Neural cell (in vitro differentiated cells): Measurements from ENCODE around the gene IFNA8. TPM values are rescaled to one million over a fixed set of nuclear protein-coding genes. Genes with fewer than 3 reads are reported as not detected.
"Not testable (repeated sequence)": the region's sequence is repeated elsewhere in the genome, so short reads cannot be mapped to it uniquely, and the experiment has no call there.

ENCODE experiments used
- H2AFZ ChIP-seq: fragments of 200-600, 300-800 bp; sonication (generic), shearing (Covaris generic); 2 replicates; pipeline ENCODE4 v1.6.0; 2014; ENCODE audit warnings: low read depth, mild to moderate bottlenecking, antibody characterized with exemption, low read length, moderate library complexity
- H3F3A ChIP-seq: fragments of 200-600 bp; shearing (Covaris generic); 2 replicates; pipeline ENCODE4 v1.6.1; 2016; ENCODE audit warnings: mild to moderate bottlenecking, moderate library complexity, mixed read lengths, antibody characterized with exemption, low read length; ENCODE audit not compliant: insufficient read depth, poor library complexity, severe bottlenecking
- H3K27ac ChIP-seq: fragments of 200-600, 300-800 bp; sonication (generic), shearing (Covaris generic); 2 replicates; pipeline ENCODE4 v1.5.1; 2014; ENCODE audit warnings: mild to moderate bottlenecking, low read length, moderate library complexity
- H3K27me3 ChIP-seq: fragments of 300-800, 200-600 bp; sonication (generic), shearing (Covaris generic); 2 replicates; pipeline ENCODE4 v1.6.0; 2014; ENCODE audit warnings: mild to moderate bottlenecking, low read depth, low read length, moderate library complexity; ENCODE audit not compliant: insufficient read depth
- H3K36me3 ChIP-seq: fragments of 300-800, 200-600 bp; sonication (generic), shearing (Covaris generic); 2 replicates; pipeline ENCODE4 v1.5.1; 2014; ENCODE audit warnings: mild to moderate bottlenecking, antibody characterized with exemption, low read length, moderate library complexity; ENCODE audit not compliant: insufficient read depth
- H3K4me2 ChIP-seq: fragments of 300-800, 200-600 bp; sonication (generic), shearing (Covaris generic); 2 replicates; pipeline ENCODE4 v1.6.0; 2014; ENCODE audit warnings: mild to moderate bottlenecking, low read length
- H3K4me3 ChIP-seq: fragments of 300-800, 200-600 bp; sonication (generic), shearing (Covaris generic); 2 replicates; pipeline ENCODE4 v1.5.1; 2014; ENCODE audit warnings: mild to moderate bottlenecking, low read length, moderate library complexity
- H3K79me2 ChIP-seq: fragments of 200-600 bp; shearing (Covaris generic); replicated peaks from 2 replicates; pipeline ENCODE4 v1.6.0; 2014; ENCODE audit warnings: mild to moderate bottlenecking, low read length, moderate library complexity; ENCODE audit not compliant: insufficient read depth
- H3K9ac ChIP-seq: fragments of 300-800, 200-600 bp; sonication (generic), shearing (Covaris generic); 2 replicates; pipeline ENCODE4 v1.6.1; 2016; ENCODE audit warnings: mild to moderate bottlenecking, low read length, mixed read lengths
- H3K9me2 ChIP-seq: fragments of 200-600 bp; shearing (Covaris generic); 2 replicates; pipeline ENCODE4 v1.6.1; 2016; ENCODE audit warnings: mild to moderate bottlenecking, low read length, mixed read lengths; ENCODE audit not compliant: insufficient read depth
- H3K9me3 ChIP-seq: fragments of 200-600, 300-800 bp; sonication (generic), shearing (Covaris generic); 2 replicates; pipeline ENCODE4 v1.6.1; 2016; ENCODE audit warnings: mild to moderate bottlenecking, mixed run types, low read length, moderate library complexity, mixed read lengths
- H4K20me1 ChIP-seq: fragments of 200-600 bp; shearing (Covaris generic); 2 replicates; pipeline ENCODE4 v1.6.1; 2016; ENCODE audit warnings: mild to moderate bottlenecking, mixed run types; ENCODE audit not compliant: insufficient read depth
- EP300 ChIP-seq: fragments of 450-650 bp; conservative IDR thresholded peaks from 2 replicates; pipeline ENCODE4 v1.6.1; 2014; ENCODE audit warnings: antibody characterized with exemption, mild to moderate bottlenecking, moderate library complexity; ENCODE audit not compliant: poor library complexity, severe bottlenecking
- EZH2 ChIP-seq: fragments of 200-600, 300-800 bp; shearing (Covaris generic), sonication (generic); IDR thresholded peaks from 2 replicates; pipeline ENCODE4 v1.6.1; 2014; ENCODE audit warnings: antibody characterized with exemption, low read length, borderline replicate concordance, mild to moderate bottlenecking; ENCODE audit not compliant: insufficient read depth, poor library complexity, severe bottlenecking
- MXI1 ChIP-seq: fragments of 450-650 bp; conservative IDR thresholded peaks from 2 replicates; pipeline ENCODE4 v1.6.1; 2014; ENCODE audit warnings: antibody characterized with exemption, mild to moderate bottlenecking; ENCODE audit not compliant: poor library complexity, severe bottlenecking
- POLR2AphosphoS5 ChIP-seq: IDR thresholded peaks from 2 replicates; pipeline ENCODE4 v1.6.1; 2012
- RAD21 ChIP-seq: fragments of 450-650 bp; conservative IDR thresholded peaks from 2 replicates; pipeline ENCODE4 v1.6.1; 2014; ENCODE audit warnings: antibody characterized with exemption, mild to moderate bottlenecking, moderate library complexity
- SMC3 ChIP-seq: fragments of 450-650 bp; conservative IDR thresholded peaks from 2 replicates; pipeline ENCODE4 v1.6.1; 2014; ENCODE audit warnings: antibody characterized with exemption, mild to moderate bottlenecking, moderate library complexity; ENCODE audit not compliant: poor library complexity
- TAF1 ChIP-seq: IDR thresholded peaks from 2 replicates; pipeline ENCODE4 v1.6.1; 2012; ENCODE audit warnings: low read depth
- polyA plus RNA-seq: library from polyadenylated mRNA; depleted of rRNA; stranded (reverse); fragments of >200 nt; gene quantifications from 2 replicates; pipeline ENCODE4 v1.2.3, GENCODE V29; 2014
- TF ChIP-seq, protein P1 (sequence below): fragments of 450-650 bp; IDR thresholded peaks from 2 replicates; pipeline ENCODE4 v1.5.1; 2014; ENCODE audit warnings: antibody characterized with exemption, mild to moderate bottlenecking, moderate library complexity; ENCODE audit not compliant: poor library complexity, severe bottlenecking
- TF ChIP-seq, protein P2 (sequence below): IDR thresholded peaks from 2 replicates; pipeline ENCODE4 v1.6.1; 2012; ENCODE audit warnings: borderline replicate concordance

The IFNA8 gene
- polyA plus RNA-seq, 1 donor from 2014 or later: not detected

GRCh38 chr9:21434202-21435014 is 25.5 kb downstream of the IFNA8 start:
- H4K20me1 ChIP-seq: no peaks in the 10 kb centered on the region
- no peaks in the 10 kb centered on the region for H3K27me3 ChIP-seq
- H3K9me2 ChIP-seq: no peaks in the 10 kb centered on the region
- H3K9ac ChIP-seq: no peak overlapping the region
- H3K36me3 ChIP-seq: no peaks in the 10 kb centered on the region
- H3K79me2 ChIP-seq: no peaks in the 10 kb centered on the region
- no peak overlapping the region for H3K4me3 ChIP-seq
- no peak for TF ChIP-seq MXI1
- no peak for TF ChIP-seq EP300
- TF ChIP-seq, protein P1, sequence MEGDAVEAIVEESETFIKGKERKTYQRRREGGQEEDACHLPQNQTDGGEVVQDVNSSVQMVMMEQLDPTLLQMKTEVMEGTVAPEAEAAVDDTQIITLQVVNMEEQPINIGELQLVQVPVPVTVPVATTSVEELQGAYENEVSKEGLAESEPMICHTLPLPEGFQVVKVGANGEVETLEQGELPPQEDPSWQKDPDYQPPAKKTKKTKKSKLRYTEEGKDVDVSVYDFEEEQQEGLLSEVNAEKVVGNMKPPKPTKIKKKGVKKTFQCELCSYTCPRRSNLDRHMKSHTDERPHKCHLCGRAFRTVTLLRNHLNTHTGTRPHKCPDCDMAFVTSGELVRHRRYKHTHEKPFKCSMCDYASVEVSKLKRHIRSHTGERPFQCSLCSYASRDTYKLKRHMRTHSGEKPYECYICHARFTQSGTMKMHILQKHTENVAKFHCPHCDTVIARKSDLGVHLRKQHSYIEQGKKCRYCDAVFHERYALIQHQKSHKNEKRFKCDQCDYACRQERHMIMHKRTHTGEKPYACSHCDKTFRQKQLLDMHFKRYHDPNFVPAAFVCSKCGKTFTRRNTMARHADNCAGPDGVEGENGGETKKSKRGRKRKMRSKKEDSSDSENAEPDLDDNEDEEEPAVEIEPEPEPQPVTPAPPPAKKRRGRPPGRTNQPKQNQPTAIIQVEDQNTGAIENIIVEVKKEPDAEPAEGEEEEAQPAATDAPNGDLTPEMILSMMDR: no peak
- TF ChIP-seq RAD21: no peak
- TF ChIP-seq TAF1: no peak
- TF ChIP-seq SMC3: no peak
- TF ChIP-seq, protein P2, sequence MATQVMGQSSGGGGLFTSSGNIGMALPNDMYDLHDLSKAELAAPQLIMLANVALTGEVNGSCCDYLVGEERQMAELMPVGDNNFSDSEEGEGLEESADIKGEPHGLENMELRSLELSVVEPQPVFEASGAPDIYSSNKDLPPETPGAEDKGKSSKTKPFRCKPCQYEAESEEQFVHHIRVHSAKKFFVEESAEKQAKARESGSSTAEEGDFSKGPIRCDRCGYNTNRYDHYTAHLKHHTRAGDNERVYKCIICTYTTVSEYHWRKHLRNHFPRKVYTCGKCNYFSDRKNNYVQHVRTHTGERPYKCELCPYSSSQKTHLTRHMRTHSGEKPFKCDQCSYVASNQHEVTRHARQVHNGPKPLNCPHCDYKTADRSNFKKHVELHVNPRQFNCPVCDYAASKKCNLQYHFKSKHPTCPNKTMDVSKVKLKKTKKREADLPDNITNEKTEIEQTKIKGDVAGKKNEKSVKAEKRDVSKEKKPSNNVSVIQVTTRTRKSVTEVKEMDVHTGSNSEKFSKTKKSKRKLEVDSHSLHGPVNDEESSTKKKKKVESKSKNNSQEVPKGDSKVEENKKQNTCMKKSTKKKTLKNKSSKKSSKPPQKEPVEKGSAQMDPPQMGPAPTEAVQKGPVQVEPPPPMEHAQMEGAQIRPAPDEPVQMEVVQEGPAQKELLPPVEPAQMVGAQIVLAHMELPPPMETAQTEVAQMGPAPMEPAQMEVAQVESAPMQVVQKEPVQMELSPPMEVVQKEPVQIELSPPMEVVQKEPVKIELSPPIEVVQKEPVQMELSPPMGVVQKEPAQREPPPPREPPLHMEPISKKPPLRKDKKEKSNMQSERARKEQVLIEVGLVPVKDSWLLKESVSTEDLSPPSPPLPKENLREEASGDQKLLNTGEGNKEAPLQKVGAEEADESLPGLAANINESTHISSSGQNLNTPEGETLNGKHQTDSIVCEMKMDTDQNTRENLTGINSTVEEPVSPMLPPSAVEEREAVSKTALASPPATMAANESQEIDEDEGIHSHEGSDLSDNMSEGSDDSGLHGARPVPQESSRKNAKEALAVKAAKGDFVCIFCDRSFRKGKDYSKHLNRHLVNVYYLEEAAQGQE: no peak
- TF ChIP-seq EZH2: no peak
- no peaks in the 10 kb centered on the region for H3F3A ChIP-seq
- no peak overlapping the region for H3K4me2 ChIP-seq
- H3K27ac ChIP-seq: no peak overlapping the region
- H2AFZ ChIP-seq: no peak overlapping the region
- H3K9me3 ChIP-seq: no peaks in the 10 kb centered on the region

- H3K4me3 ChIP-seq, H3K9me3 ChIP-seq, H3K27me3 ChIP-seq, H3K9me2 ChIP-seq, H3K4me2 ChIP-seq, H3K9ac ChIP-seq, H3K79me2 ChIP-seq, H3F3A ChIP-seq, H3K27ac ChIP-seq, H4K20me1 ChIP-seq, H3K36me3 ChIP-seq, H2AFZ ChIP-seq: not testable (repeated sequence)
Observed at GRCh38 chr9:21435015-21435383, 26.1 kb downstream of the IFNA8 start.

DNA sequence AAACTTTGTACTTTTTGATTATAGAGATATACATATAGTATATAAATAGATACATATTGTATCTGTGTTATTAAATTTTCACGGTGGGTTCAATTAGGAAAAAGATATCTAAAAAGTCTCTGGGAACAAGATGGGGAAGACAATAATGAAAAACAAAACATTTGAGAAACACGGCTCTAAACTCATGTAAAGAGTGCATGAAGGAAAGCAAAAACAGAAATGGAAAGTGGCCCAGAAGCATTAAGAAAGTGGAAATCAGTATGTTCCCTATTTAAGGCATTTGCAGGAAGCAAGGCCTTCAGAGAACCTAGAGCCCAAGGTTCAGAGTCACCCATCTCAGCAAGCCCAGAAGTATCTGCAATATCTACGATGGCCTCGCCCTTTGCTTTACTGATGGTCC is 31.2 kb downstream of the IFNA8 start, which contains the start of gene IFNA1:
Gene IFNA1 (plus strand): TSS at position 301 of the 400 bp plus-strand sequence. CDS start 69 bp downstream, at position 370.
- Histone ChIP-seq H3F3A (no peaks in the 10 kb centered on the region), H3K36me3 (no peaks in the 10 kb centered on the region), H3K4me3 (no peak within 1 kb of the TSS), H3K27me3 (no peaks in the 10 kb centered on the region), H3K79me2 (no peaks in the 10 kb centered on the region), H3K27ac (no peak within 1 kb of the TSS), H3K4me2 (no peak within 1 kb of the TSS), H3K9me2 (no peaks in the 10 kb centered on the region), H3K9ac (no peak within 1 kb of the TSS), H4K20me1 (no peaks in the 10 kb centered on the region), H2AFZ (no peak within 1 kb of the TSS), H3K9me3 (no peaks in the 10 kb centered on the region)
- TF ChIP-seq, protein P2: no peak
- TF ChIP-seq POLR2AphosphoS5 (no peak), EZH2 (no peak), MXI1 (no peak), SMC3 (no peak), EP300 (no peak), TAF1 (no peak), RAD21 (no peak)
- TF ChIP-seq, protein P1: no peak
